HepG2 (cell line): ENCODE results near the gene ZNF440. TPM values are rescaled to one million over a fixed set of nuclear protein-coding genes. Genes with fewer than 3 reads are reported as not detected.

Source experiments
- BCL6 ChIP-seq: IDR thresholded peaks from 2 replicates; pipeline ENCODE4 v1.6.1; 2016; ENCODE audit warnings: missing genetic modification reagents, missing compliant biosample characterization
- DNMT3B ChIP-seq: conservative IDR thresholded peaks from 2 replicates; pipeline ENCODE4 v1.6.1; 2016; ENCODE audit warnings: missing biosample characterization, control low read depth
- DPF2 ChIP-seq: sonication (generic); formaldehyde crosslinking; IDR thresholded peaks from 2 replicates; pipeline ENCODE4 v1.4.0; 2020; ENCODE audit warnings: mild to moderate bottlenecking, low read depth, missing genetic modification reagents, borderline replicate concordance
- ETV6 ChIP-seq: sonication (generic); formaldehyde crosslinking; conservative IDR thresholded peaks from 2 replicates; pipeline ENCODE4 v1.4.0; 2020; ENCODE audit warnings: missing genetic modification reagents
- EZH2 ChIP-seq: conservative IDR thresholded peaks from 2 replicates; pipeline ENCODE4 v1.6.1; 2012; ENCODE audit warnings: mild to moderate bottlenecking, low read depth, low read length, moderate library complexity
- GATAD1 ChIP-seq: IDR thresholded peaks from 2 replicates; pipeline ENCODE4 v1.6.1; 2016; ENCODE audit warnings: missing genetic modification reagents, missing compliant biosample characterization
- KDM1A ChIP-seq: IDR thresholded peaks from 2 replicates; pipeline ENCODE4 v1.6.1; 2016; ENCODE audit warnings: missing compliant biosample characterization
- KLF12 ChIP-seq: sonication (generic); formaldehyde crosslinking; IDR thresholded peaks from 2 replicates; pipeline ENCODE4 v1.4.0; 2020; ENCODE audit warnings: missing genetic modification reagents, borderline replicate concordance
- MATR3 ChIP-seq: sonication (generic); formaldehyde crosslinking; IDR thresholded peaks from 2 replicates; pipeline ENCODE4 v1.4.0; 2020; ENCODE audit warnings: missing genetic modification reagents
- NFIB ChIP-seq: sonication (generic); formaldehyde crosslinking; IDR thresholded peaks from 2 replicates; pipeline ENCODE4 v1.9.0; 2021; ENCODE audit warnings: missing genetic modification reagents, mild to moderate bottlenecking, borderline replicate concordance
- NFKBIZ ChIP-seq: IDR thresholded peaks from 2 replicates; pipeline ENCODE4 v1.6.1; 2018; ENCODE audit warnings: missing genetic modification reagents, missing compliant biosample characterization
- RBM22 ChIP-seq: fragments of 200-400 bp; formaldehyde crosslinking; optimal IDR thresholded peaks from 2 replicates; pipeline ENCODE3; 2017; ENCODE audit warnings: mild to moderate bottlenecking, low read length, moderate library complexity
- SETDB1 ChIP-seq: sonication (generic); formaldehyde crosslinking; IDR thresholded peaks from 2 replicates; pipeline ENCODE4 v1.5.1; 2020; ENCODE audit warnings: missing genetic modification reagents, mild to moderate bottlenecking, borderline replicate concordance
- ZFP82 ChIP-seq: sonication (generic); formaldehyde crosslinking; IDR thresholded peaks from 2 replicates; pipeline ENCODE4 v1.5.1; 2020; ENCODE audit warnings: mild to moderate bottlenecking, missing genetic modification reagents, borderline replicate concordance
- ZMYM4 ChIP-seq: sonication (generic); formaldehyde crosslinking; IDR thresholded peaks from 2 replicates; pipeline ENCODE4 v1.8.1; 2023; ENCODE audit warnings: mild to moderate bottlenecking, missing genetic modification reagents
- ZNF101 ChIP-seq: sonication (generic); formaldehyde crosslinking; IDR thresholded peaks from 2 replicates; pipeline ENCODE4 v1.4.0; 2020; ENCODE audit warnings: mild to moderate bottlenecking, low read depth, missing genetic modification reagents, borderline replicate concordance
- ZNF143 ChIP-seq: sonication (generic); formaldehyde crosslinking; IDR thresholded peaks from 2 replicates; pipeline ENCODE4 v1.4.0; 2020; ENCODE audit warnings: missing genetic modification reagents
- ZNF232 ChIP-seq: sonication (generic); formaldehyde crosslinking; IDR thresholded peaks from 2 replicates; pipeline ENCODE4 v1.4.0; 2020; ENCODE audit warnings: missing genetic modification reagents, borderline replicate concordance
- ZNF34 ChIP-seq: sonication (generic); formaldehyde crosslinking; IDR thresholded peaks from 2 replicates; pipeline ENCODE4 v1.4.0; 2020; ENCODE audit warnings: mild to moderate bottlenecking, missing genetic modification reagents, borderline replicate concordance
- ZNF549 ChIP-seq: sonication (generic); formaldehyde crosslinking; IDR thresholded peaks from 2 replicates; pipeline ENCODE4 v1.5.0; 2020; ENCODE audit warnings: missing genetic modification reagents
- ZNF619 ChIP-seq: sonication (generic); formaldehyde crosslinking; IDR thresholded peaks from 2 replicates; pipeline ENCODE4 v1.4.0; 2020; ENCODE audit warnings: mild to moderate bottlenecking, missing genetic modification reagents
- ZNF670 ChIP-seq: sonication (generic); formaldehyde crosslinking; IDR thresholded peaks from 2 replicates; pipeline ENCODE4 v1.8.0; 2022; ENCODE audit warnings: mild to moderate bottlenecking, missing genetic modification reagents, borderline replicate concordance
- polyA plus RNA-seq, 8 experiments: library from polyadenylated mRNA; depleted of rRNA in 3 of 8; stranded (reverse) in 7 of 8; unstranded in 1 of 8; fragments of >200 nt; fragmentation: Illumina TruSeq in 4 of 8; extraction: Trizol in 4 of 8; gene quantifications; 2 replicates each; pipeline versions ENCODE4 v1.2.1 to v1.2.3, GENCODE V29; 2011 to 2016; ENCODE audit warnings: low read depth in 4 of 8, missing spikeins in 1 of 8, mixed read lengths in 1 of 8; ENCODE audit not compliant: insufficient read depth in 1 of 8
- total RNA-seq, 5 experiments: library from RNA; depleted of rRNA; stranded (reverse); fragments of >200 nt; fragmentation: Illumina TruSeq; extraction: Trizol; gene quantifications; 2 replicates each; pipeline ENCODE4 v1.2.3, GENCODE V29; 2016; ENCODE audit warnings: low read depth in 1 of 5
- TF ChIP-seq, protein P1 (sequence below): conservative IDR thresholded peaks from 2 replicates; pipeline ENCODE4 v1.6.1; 2018; ENCODE audit warnings: missing genetic modification reagents
- TF ChIP-seq, protein P2 (sequence below), 2 experiments: sonication (generic) in 1 of 2; formaldehyde crosslinking in 1 of 2; IDR thresholded peaks; 2 replicates each; pipeline versions ENCODE4 v1.5.1 to v1.6.1; 2011 to 2020; ENCODE audit warnings: borderline replicate concordance in 1 of 2, low read depth in 1 of 2, low read length in 1 of 2, mild to moderate bottlenecking in 1 of 2, missing genetic modification reagents in 1 of 2, moderate library complexity in 1 of 2
- TF ChIP-seq, protein P3 (sequence below): sonication (generic); formaldehyde crosslinking; IDR thresholded peaks from 2 replicates; pipeline ENCODE4 v1.8.1; 2023; ENCODE audit warnings: mild to moderate bottlenecking, missing genetic modification reagents, borderline replicate concordance
- TF ChIP-seq, protein P4 (sequence below): IDR thresholded peaks from 2 replicates; pipeline ENCODE4 v1.6.1; 2016; ENCODE audit warnings: low read depth, control low read depth

ZNF440 gene
- total and polyA plus RNA-seq, 2 of the 13 experiments (the other 11 are each of a cell fraction or from before 2014, with no cell fraction given): 2.7 to 12.4 TPM

DNA sequence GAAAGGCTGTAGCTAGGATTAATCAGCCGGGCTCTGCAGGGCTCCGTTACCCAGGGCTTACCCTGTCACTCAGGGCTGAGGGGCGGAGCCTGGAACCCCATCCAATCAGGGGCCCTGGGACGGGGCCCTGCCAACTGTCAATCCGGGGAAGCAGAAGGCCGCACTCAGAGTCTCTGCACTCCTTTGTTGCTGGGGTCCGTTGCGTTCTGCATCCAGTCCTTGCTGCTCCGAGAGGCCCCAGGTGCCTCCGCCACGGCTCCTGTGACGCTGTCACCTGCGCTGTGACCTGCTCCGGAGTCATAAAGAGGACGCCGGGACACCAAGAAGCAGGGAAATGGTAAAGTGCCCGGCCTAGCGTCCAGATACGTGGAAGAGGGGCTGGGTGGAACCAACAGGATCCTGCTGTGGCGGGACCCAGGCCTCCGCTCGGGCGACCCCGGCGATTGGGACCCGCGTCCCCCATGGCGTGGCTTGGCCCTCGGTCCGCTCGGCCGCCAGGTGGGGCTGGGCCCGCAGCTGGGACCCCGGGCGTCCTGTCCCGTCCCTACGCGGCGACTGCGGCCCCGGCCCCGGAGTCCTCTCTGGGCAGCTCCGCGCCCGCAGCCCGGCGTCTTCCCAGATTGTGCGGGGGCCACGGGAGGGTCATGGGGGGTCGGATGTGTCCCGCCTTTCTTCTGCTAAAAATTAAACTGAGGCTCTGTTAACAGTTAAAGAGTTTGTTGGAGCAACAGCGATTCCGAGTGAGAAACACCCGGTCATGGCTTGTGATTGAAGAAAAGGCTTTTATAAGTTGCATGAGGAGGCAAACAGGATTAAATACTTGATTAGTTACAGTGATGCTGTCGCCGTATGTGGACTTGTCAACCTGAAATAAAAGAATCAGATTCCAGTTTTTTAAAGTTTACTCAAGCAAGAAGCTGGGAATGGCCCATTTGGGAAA lies 15.4 kb upstream of the ZNF440 start, which contains the start of gene ZNF491 (continued):
- TF ChIP-seq ZFP82 (CRISPR knock-in tag) (no peak), ZNF670 (CRISPR knock-in tag) (no peak), KLF12 (CRISPR knock-in tag) (no peak; the same call in none of the 2 replicates), ETV6 (CRISPR knock-in tag) (no peak), BCL6 (CRISPR knock-in tag) (no peak), ZNF549 (CRISPR knock-in tag) (no peak), DPF2 (CRISPR knock-in tag) (no peak), SETDB1 (CRISPR knock-in tag) (no peak), ZNF143 (no peak), ZNF101 (CRISPR knock-in tag) (no peak), GATAD1 (CRISPR knock-in tag) (no peak), KDM1A (CRISPR knock-in tag) (no peak), ZNF34 (CRISPR knock-in tag) (no peak), EZH2 (no peak), ZMYM4 (peak; percentile 53; the same call in 1 of the 2 replicates), ZNF232 (CRISPR knock-in tag) (no peak), NFKBIZ (CRISPR knock-in tag) (no peak), ZNF619 (CRISPR knock-in tag) (no peak), RBM22 (no peak), DNMT3B (CRISPR knock-in tag) (no peak), MATR3 (CRISPR knock-in tag) (no peak), NFIB (CRISPR knock-in tag) (no peak)
- TF ChIP-seq, protein P1, sequence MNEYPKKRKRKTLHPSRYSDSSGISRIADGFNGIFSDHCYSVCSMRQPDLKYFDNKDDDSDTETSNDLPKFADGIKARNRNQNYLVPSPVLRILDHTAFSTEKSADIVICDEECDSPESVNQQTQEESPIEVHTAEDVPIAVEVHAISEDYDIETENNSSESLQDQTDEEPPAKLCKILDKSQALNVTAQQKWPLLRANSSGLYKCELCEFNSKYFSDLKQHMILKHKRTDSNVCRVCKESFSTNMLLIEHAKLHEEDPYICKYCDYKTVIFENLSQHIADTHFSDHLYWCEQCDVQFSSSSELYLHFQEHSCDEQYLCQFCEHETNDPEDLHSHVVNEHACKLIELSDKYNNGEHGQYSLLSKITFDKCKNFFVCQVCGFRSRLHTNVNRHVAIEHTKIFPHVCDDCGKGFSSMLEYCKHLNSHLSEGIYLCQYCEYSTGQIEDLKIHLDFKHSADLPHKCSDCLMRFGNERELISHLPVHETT: no peak
- TF ChIP-seq, protein P2, sequence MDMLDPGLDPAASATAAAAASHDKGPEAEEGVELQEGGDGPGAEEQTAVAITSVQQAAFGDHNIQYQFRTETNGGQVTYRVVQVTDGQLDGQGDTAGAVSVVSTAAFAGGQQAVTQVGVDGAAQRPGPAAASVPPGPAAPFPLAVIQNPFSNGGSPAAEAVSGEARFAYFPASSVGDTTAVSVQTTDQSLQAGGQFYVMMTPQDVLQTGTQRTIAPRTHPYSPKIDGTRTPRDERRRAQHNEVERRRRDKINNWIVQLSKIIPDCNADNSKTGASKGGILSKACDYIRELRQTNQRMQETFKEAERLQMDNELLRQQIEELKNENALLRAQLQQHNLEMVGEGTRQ (IDR thresholded peaks at IDR 0.05; ENCODE audit: low read depth, low read length): no peak
- TF ChIP-seq, protein P2 (CRISPR knock-in tag; IDR thresholded peaks at IDR 0.05; ENCODE audit: borderline replicate concordance): no peak
- TF ChIP-seq, protein P3, sequence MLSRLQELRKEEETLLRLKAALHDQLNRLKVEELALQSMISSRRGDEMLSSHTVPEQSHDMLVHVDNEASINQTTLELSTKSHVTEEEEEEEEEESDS (CRISPR knock-in tag): no peak
- TF ChIP-seq, protein P4, sequence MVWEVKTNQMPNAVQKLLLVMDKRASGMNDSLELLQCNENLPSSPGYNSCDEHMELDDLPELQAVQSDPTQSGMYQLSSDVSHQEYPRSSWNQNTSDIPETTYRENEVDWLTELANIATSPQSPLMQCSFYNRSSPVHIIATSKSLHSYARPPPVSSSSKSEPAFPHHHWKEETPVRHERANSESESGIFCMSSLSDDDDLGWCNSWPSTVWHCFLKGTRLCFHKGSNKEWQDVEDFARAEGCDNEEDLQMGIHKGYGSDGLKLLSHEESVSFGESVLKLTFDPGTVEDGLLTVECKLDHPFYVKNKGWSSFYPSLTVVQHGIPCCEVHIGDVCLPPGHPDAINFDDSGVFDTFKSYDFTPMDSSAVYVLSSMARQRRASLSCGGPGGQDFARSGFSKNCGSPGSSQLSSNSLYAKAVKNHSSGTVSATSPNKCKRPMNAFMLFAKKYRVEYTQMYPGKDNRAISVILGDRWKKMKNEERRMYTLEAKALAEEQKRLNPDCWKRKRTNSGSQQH (CRISPR knock-in tag): peak; percentile 16; the same call in 1 of the 2 replicates
